ENCODE measurements around the gene CSNK1E. TPM values are rescaled to one million over a fixed set of nuclear protein-coding genes. Genes with fewer than 3 reads are reported as not detected.

CSNK1E gene
- total and polyA plus RNA-seq, 2 of the 4 experiments (the other 2 are of a cell fraction) = 116 to 276 TPM

DNA sequence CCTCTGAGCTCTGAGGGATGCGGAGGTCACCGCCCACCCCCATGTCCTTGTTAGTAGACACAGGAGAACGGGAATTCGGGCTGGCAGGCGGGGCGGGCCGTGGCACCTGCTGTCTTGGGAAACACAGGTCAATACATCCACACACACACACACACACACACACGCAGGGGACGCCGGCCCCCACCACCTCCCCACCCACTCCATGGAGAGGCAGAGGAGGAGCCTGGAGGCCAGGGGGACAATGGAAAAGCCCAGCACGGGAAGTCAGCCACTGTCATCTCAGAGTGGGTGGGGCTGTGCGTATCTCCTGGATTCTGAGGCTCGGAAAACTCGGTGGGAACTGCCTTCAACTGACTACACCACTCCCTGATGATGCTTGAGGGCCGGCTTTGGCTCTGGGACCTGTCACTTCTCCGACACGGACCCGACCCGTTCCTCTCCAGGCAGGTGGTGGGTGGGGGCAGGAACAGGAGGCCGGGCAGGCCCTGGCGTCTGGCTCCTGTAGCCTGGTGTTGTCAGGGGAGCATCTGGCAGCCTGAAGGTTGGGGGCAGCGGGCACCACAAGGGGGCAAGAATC is 25.9 kb downstream of the CSNK1E start:
- Histone ChIP-seq H2AK5ac (ENCODE audit: low read depth, low read length) (no peak overlapping the region), H4K8ac (ENCODE audit: low read depth in 2 of 2, low read length in 2 of 2) (no peak overlapping the region), H2BK120ac (ENCODE audit: low read depth, low read length) (no peak overlapping the region), H3K4me3 (ENCODE audit: insufficient read depth, low read depth, low read length) (no peak overlapping the region), H2AFZ (replicated peaks; ENCODE audit: low read length, poor library complexity) (no peak overlapping the region), H3K4me2 (ENCODE audit: low read depth, low read length) (no peak overlapping the region), H3K36me3 (ENCODE audit: control insufficient read depth, insufficient read depth, low read length) (peaks cover 71% of the 10 kb centered on the region), H4K20me1 (ENCODE audit: insufficient read depth, low read length) (peaks cover 53% of the 10 kb centered on the region), H3K27me3 (ENCODE audit: control insufficient read depth, insufficient read depth, low read length) (no peaks in the 10 kb centered on the region), H2AK9ac (replicated peaks; ENCODE audit: low read depth, low read length, poor library complexity) (no peak overlapping the region), H3K14ac (replicated peaks; ENCODE audit: low read depth, low read length) (no peak overlapping the region), H3K23ac (ENCODE audit: low read depth, low read length) (no peak overlapping the region), H2BK5ac (ENCODE audit: low read depth, low read length, poor library complexity, severe bottlenecking) (no peak overlapping the region), H3K4ac (ENCODE audit: low read depth, low read length) (no peak overlapping the region), H3K9ac (ENCODE audit: low read depth, low read length) (no peak overlapping the region), H3K9me3 (ENCODE audit: control insufficient read depth, insufficient read depth, low read length) (no peaks in the 10 kb centered on the region), H3K4me1 (ENCODE audit: control insufficient read depth, insufficient read depth, low read length) (peaks cover 6% of the 10 kb centered on the region; the same call in 1 of the 2 replicates), H3K79me1 (ENCODE audit: low read depth in 1 of 2, low read length in 2 of 2) (peaks cover 19 to 78% of the 10 kb centered on the region in 2 experiments), H3K18ac (ENCODE audit: low read depth, low read length) (no peak overlapping the region), H3K56ac (ENCODE audit: extremely low read depth, insufficient read depth, low read length) (no peak overlapping the region), H2BK15ac (ENCODE audit: low read depth, low read length) (no peak overlapping the region), H4K5ac (ENCODE audit: low read depth, low read length) (no peak overlapping the region), H3K9me1 (ENCODE audit: insufficient read depth, low read length) (peaks cover 8% of the 10 kb centered on the region), H4K91ac (ENCODE audit: insufficient read depth, low read depth, low read length) (no peak overlapping the region), H3K27ac (ENCODE audit: insufficient read depth, low read length) (no peak overlapping the region), H2BK20ac (ENCODE audit: low read depth, low read length) (no peak overlapping the region)
- in situ Hi-C loops (cut with MboI; ENCODE audit: low sequenced_read_pairs) = no loop called here
- ATAC-seq (ENCODE audit: low read depth) (no peak), DNase-seq (no peak)
- dilution Hi-C loops (cut with HindIII; ENCODE audit: low sequenced_read_pairs, unreplicated experiment) = no loop called here
- ChIA-PET CTCF (no interaction called here), POLR2A (ENCODE audit: unreplicated experiment) (interaction anchor here (0.7 kb wide), 2 partner anchors 18 to 34 kb away, joined by 3 read pairs; no protein-coding TSS in a partner anchor)
- intact Hi-C loops (cut with micrococcal nuclease) = no loop called here
- TF ChIP-seq RAD21 (IDR thresholded peaks at IDR 0.05; ENCODE audit: low read length) = no peak
- TF ChIP-seq, protein P1, sequence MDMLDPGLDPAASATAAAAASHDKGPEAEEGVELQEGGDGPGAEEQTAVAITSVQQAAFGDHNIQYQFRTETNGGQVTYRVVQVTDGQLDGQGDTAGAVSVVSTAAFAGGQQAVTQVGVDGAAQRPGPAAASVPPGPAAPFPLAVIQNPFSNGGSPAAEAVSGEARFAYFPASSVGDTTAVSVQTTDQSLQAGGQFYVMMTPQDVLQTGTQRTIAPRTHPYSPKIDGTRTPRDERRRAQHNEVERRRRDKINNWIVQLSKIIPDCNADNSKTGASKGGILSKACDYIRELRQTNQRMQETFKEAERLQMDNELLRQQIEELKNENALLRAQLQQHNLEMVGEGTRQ (IDR thresholded peaks at IDR 0.05; ENCODE audit: low read depth, low read length) = no peak
- TF ChIP-seq MAFK (IDR thresholded peaks at IDR 0.05; ENCODE audit: low read depth, low read length) = no peak
- TF ChIP-seq POLR2A (IDR thresholded peaks at IDR 0.05; ENCODE audit: low read depth, low read length) = no peak
- no peak for TF ChIP-seq FOS (IDR thresholded peaks at IDR 0.05; ENCODE audit: low read depth, low read length)
- TF ChIP-seq BHLHE40 (IDR thresholded peaks at IDR 0.05; ENCODE audit: low read depth, low read length) = no peak
- TF ChIP-seq NFE2L2 (IDR thresholded peaks at IDR 0.05; ENCODE audit: low read depth, low read length) = no peak
- TF ChIP-seq, protein P2, sequence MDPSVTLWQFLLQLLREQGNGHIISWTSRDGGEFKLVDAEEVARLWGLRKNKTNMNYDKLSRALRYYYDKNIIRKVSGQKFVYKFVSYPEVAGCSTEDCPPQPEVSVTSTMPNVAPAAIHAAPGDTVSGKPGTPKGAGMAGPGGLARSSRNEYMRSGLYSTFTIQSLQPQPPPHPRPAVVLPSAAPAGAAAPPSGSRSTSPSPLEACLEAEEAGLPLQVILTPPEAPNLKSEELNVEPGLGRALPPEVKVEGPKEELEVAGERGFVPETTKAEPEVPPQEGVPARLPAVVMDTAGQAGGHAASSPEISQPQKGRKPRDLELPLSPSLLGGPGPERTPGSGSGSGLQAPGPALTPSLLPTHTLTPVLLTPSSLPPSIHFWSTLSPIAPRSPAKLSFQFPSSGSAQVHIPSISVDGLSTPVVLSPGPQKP (IDR thresholded peaks at IDR 0.05; ENCODE audit: borderline replicate concordance, low read depth, low read length) = no peak
- TF ChIP-seq MXI1 (IDR thresholded peaks at IDR 0.05; ENCODE audit: borderline replicate concordance, low read depth, low read length) = no peak
- TF ChIP-seq, protein P3, sequence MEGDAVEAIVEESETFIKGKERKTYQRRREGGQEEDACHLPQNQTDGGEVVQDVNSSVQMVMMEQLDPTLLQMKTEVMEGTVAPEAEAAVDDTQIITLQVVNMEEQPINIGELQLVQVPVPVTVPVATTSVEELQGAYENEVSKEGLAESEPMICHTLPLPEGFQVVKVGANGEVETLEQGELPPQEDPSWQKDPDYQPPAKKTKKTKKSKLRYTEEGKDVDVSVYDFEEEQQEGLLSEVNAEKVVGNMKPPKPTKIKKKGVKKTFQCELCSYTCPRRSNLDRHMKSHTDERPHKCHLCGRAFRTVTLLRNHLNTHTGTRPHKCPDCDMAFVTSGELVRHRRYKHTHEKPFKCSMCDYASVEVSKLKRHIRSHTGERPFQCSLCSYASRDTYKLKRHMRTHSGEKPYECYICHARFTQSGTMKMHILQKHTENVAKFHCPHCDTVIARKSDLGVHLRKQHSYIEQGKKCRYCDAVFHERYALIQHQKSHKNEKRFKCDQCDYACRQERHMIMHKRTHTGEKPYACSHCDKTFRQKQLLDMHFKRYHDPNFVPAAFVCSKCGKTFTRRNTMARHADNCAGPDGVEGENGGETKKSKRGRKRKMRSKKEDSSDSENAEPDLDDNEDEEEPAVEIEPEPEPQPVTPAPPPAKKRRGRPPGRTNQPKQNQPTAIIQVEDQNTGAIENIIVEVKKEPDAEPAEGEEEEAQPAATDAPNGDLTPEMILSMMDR (conservative IDR thresholded peaks at IDR 0.05; ENCODE audit: low read depth, low read length) = no peak
- 60% methylated on average over 4 of the region's 22 CpGs; no CpG with 5 or more reads in 1 of the 2 experiments for WGBS, 2 experiments (ENCODE audit: extremely low coverage in 2 of 2, insufficient read length in 1 of 2)
- TSS peak; percentile 48 for BruUV-seq (replicated peaks)

All from IMR-90 (cell line).